GM12801 (cell line): ENCODE measurements around the gene POLE.

ENCODE experiments used
- CTCF ChIP-seq: IDR thresholded peaks from one replicate; pipeline ENCODE4 v1.5.1; 2011; ENCODE audit warnings: control low read depth; ENCODE audit not compliant: insufficient read length; ENCODE audit errors: extremely low read depth

The POLE gene

GRCh38 chr12:132729541-132730320 is 42.6 kb upstream of the POLE start:
- no peak for TF ChIP-seq CTCF

GRCh38 chr12:132728502-132728901 is 41.4 kb upstream of the POLE start:
- no peak for TF ChIP-seq CTCF

GRCh38 chr12:132727091-132727794 is 40.1 kb upstream of the POLE start:
- no peak for TF ChIP-seq CTCF

GRCh38 chr12:132726386-132726785 is 39.2 kb upstream of the POLE start:
- no peak for TF ChIP-seq CTCF

GRCh38 chr12:132724506-132725241 is 37.5 kb upstream of the POLE start:
- TF ChIP-seq CTCF = no peak

- TF ChIP-seq CTCF = no peak
These were observed 36.6 kb upstream of the POLE start for GRCh38 chr12:132723764-132724140.

- no peak for TF ChIP-seq CTCF
These were observed 36.0 kb upstream of the POLE start for GRCh38 chr12:132723015-132723763.
